Stimulated activated naive CD4-positive, alpha-beta T cell (primary cell): ENCODE measurements around the gene RAB11FIP3.
"Not testable (repeated sequence)": the region's sequence is repeated elsewhere in the genome, so short reads cannot be mapped to it uniquely, and the experiment has no call there.

Experiments
- DNase-seq, 6 experiments: peaks; one replicate each; lab custom pipeline; 2025; lab: John Stamatoyannopoulos, UW

RAB11FIP3 gene

DNA sequence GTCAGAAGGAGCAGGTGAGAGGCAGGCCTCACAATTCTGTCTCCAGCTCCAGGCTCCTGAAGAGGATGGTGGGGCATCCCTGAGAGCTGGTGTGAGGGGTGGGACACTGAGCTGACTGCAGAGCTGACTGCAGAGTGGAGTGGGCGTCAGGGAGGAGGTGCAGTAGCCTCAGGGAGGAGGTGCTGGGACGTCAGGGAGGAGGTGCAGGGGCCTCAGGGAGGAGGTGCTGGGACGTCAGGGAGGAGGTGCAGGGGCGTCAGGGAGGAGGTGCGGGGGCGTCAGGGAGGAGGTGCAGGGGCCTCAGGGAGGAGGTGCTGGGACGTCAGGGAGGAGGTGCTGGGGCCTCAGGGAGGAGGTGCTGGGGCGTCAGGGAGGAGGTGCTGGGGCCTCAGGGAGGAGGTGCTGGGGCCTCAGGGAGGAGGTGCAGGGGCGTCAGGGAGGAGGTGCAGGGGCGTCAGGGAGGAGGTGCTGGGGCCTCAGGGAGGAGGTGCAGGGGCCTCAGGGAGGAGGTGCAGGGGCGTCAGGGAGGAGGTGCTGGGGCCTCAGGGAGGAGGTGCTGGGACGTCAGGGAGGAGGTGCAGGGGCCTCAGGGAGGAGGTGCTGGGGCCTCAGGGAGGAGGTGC is 41.9 kb downstream of the RAB11FIP3 start:
- DNase-seq = not testable (repeated sequence)

DNA sequence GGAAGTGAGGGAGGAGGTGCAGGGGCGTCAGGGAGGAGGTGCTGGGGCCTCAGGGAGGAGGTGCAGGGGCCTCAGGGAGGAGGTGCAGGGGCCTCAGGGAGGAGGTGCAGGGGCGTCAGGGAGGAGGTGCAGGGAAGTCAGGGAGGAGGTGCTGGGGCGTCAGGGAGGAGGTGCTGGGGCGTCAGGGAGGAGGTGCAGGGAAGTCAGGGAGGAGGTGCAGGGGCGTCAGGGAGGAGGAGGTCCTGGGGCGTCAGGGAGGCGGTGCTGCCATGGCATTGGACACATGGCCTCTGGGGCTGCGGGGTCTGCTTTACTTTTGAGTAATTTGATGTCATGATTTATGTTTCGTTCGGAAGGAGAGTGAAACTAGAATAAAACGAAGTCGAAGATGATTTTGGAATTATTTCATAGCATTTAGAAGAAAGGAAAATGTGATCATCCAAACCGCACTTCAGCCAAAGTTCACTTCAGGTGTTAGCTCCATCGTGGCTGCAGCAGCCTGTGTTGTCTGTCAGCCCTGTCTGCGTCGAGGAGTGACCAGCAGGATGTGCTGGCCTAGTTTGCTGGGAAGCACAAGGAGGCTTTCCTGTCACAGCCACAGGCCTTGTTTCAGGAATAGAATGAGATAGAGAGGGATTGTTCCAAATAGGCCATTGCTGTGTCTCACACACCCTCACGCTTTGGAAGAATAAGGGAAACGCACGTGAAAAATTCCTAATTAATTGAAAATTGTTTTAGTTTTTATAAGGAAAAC is 42.8 kb downstream of the RAB11FIP3 start:
- DNase-seq = no peak

DNA sequence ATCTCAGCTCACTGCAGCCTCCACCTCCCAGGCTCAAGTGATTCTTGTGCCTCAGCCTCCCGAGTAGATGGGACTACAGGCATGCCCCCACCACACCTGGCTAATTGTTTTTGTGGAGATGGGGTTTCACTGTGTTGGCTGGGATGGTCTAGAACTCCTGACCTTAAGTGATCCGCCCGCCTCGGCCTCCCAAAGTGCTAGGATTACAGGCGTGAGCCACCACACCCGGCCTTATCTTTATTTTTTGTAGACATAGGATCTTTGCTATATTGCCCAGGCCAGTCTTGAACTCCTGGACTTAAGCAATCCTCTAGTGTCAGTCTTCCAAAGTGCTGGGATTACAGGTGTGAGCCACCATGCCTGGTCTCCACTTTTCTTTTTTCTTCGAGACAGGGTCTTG is 44.0 kb downstream of the RAB11FIP3 start:
- not testable (repeated sequence) for DNase-seq

DNA sequence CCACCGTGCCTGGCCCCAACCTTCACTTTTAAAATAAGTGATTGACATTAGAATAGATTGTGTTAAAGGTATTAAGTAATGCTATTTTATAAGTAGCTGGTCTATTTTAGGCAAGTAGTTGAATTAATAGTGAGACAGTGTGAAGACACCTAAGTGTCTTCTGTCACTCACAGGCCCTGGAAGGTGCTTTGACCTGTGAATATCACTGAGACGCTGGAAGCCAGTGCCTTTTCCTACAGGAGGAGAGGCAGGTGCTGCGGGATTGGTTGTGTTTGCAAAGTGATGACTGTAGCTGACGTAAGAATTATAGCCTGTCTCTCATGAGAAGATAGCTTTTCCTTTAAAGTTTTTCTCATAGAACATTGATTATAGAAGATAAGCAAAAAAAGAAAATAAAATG is 45.0 kb downstream of the RAB11FIP3 start:
- DNase-seq = no peak

DNA sequence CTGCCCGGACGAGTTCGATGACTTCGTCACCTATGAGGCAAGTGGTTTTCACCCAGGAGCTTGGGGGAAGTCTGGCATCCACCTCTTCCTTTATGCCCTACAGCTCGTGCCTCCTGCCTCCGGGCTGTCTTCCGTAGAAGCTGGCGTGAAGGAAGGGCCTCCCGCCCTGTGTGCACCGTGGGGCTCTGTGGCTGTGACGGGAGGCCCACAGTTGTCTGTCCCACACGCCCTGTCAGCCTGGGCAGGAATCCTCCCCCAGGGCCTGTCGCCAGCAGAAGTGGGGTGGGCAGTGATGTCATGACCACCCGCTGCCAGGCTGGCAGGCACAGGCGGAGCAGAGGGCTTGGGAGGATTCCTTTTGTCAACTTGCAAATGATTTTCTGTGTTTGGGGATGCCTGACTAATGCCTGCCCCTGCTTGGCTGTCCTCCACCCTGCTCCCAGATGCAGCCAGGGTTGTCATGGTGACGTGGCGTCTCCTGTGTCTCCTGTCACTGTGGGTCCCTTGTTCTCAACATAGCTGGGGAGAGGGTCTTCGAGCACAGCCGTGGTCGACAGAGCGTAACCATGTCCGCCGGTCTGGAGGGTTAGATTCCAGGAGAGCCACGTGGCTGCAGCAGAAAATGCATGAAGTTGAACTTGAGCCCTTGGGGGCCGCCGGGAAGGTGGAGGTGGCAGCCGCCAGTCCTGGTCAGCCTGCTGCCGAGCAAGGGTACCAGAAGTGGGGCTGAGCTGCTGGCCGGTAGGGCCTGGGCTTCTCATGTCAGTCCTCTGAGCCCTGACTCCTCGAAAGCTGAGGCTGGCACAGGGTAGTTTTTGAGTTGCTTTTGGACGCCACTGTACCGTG is 46.1 kb downstream of the RAB11FIP3 start:
- DNase-seq = no peak

DNA sequence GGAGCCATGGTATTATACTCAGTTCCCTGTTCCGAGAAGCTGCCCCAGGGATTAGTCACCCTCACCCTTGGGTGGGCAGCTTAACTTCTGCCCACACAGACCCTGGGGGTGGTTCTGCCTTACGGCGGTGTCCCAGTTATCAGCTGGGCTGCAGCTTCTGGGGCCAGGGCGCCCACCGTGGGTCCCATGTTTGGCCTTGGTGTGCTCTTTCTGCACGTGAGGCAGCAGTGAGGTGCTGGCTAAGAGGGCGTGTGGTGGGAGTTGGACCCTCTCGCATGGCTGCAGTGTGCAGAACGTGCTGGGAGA is 46.7 kb downstream of the RAB11FIP3 start:
- DNase-seq = no peak

DNA sequence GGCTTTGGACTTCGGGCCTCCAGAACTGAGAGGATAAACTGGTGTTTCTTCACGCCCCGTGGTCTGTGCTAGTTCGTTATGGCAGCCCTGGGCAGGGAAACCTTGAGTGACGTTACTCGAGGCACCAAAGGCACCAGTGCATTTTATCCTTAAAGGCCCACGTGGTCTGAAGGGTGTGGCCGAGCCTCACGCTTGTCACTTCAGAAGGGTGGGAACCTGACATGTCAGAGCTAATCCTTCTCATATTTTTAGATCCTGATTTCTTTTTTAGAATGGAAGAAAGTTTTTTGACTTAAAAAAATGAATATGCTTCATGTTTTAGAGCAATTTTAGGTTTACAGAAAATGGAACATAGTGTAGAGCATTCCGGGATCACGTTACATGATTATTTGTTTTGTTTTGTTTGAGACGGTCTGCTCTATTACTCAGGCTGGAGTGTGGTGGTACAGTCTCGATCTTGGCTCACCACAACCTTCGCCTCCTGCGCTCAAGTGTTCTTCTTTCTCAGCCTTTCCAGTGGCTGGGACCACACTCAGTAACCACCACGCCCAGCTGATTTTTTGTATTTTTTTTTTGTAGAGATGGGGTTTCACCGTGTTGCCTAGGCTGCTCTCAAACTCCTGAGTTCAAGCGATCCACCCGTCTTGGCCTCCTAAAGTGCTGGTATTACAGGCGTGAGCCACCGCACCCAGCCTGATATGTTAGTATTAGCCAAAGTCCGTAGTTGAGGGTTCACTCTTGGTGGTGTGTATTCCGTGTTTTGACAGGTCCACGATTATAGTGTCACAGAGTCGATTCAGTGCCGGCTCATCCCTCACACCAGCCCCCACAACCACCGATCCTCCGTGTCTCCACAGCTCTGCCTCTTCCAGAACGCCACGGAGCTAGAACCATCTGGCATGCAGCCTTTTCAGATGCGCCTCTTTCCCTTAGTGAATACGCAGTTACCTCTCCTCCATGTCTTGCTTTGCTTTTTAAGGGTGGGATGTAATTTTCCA is 47.9 kb downstream of the RAB11FIP3 start:
- no peak for DNase-seq

DNA sequence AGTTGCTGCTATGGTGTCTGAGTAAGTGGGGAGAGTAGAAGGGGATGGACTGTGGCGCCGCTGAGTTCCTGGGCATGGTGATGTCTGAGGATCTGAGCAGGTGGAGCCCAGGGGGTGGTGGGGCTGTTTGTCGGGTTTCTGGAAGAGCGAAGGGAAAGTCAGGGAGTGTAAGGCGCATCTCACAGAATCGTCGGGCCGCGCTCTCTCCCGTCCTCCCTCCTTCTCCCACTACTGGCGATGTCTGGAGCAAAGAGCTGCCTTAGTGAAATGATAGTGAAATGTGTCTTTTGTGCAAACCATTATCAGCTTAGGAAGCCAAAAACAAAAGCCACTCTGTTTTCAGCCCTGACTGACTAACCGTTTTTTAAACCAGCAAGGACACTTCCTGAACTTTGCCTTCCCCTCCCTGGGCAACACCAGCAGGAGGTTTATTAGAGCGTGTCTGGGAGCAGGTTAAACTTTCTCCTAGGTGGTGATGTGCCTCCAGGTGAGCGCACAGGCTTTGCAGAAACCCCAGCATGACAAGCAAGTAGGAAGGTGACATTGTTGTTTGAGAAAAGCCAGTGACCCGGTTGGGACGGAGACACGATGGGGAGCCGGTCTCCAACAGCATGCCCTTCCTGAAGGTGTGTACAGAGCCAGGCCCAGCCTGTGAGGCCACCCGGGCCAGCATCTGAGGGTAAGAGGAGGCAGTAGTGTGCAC is 49.1 kb downstream of the RAB11FIP3 start:
- DNase-seq = no peak

DNA sequence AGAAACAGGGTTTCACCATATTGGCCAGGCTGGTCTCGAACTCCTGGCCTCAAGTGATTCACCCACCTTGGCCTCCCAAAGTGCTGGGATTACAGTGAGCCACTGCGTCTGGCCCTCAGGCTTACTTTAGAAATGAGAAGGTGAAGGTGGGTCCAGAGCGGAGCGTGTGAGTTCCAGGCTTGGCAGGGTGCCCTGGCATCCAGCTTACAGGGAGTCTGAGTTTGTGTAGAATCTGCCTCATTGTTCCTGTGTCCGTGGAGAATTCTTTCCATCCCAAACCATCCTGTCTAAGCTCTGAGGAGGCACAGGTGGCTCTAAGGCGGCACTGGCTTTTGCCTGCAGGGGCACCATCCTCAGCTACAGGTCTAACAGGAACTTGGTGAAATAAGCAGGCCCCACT is 50.6 kb downstream of the RAB11FIP3 start:
- no peak for DNase-seq

DNA sequence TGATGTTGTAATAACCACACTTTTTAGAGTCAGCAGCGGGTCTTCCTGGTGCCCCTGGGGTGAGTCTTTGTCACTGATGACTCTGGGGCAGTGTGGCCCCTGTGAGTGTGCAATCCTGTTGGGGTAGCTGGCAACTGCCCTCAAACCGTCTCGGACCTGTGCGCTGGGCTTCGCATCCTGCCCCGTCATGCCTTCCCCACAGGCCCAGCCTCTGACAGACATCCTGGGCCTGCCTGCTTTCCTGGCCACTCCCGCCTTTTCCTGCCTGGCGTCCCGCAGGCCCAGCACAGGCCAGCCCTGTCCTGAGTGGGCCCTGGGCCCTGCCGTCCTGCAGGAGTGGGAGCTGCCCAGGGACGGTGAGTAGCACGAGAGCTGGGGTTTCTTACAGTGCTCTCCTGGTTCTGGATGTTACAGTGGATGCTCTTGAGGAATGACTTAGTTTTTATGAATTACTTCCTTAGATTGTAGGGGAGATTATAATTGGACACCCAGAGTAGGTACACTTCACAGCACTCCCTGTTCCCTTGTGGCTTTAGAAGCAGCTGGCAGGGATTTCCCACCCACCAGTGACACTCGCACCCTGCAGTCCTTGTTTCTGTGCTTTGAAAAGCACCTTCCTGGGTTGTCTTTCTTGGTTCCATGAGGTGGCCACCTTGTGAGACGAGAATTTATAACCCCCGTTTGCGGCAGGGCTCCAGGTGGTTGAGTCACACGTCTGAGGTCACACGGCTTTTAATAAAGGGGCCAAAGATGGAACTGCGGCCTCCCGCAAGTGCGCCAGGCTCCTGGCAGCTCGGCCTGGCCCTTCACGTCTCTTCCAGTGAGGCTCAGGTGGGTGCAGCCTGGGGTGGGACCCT is 52.1 kb downstream of the RAB11FIP3 start:
- DNase-seq = no peak

DNA sequence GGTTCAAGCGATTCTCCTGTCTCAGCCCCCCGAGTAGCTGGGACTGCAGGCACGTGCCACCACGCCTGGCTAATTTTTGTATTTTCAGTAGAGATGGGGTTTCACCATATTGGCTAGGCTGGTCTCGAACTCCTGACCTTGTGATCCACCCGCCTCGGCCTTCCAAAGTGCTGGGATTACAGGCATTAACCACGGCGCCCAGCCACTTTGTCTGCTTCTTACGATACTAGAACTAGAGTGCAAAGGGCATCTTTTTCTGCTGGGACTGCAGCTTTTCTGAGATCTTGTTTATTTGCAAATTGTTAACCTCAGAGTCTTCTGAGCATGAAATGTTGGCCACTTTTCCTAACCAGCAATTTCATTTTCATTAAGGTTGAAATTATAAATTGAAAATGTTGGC is 52.8 kb downstream of the RAB11FIP3 start:
- not testable (repeated sequence) for DNase-seq

DNA sequence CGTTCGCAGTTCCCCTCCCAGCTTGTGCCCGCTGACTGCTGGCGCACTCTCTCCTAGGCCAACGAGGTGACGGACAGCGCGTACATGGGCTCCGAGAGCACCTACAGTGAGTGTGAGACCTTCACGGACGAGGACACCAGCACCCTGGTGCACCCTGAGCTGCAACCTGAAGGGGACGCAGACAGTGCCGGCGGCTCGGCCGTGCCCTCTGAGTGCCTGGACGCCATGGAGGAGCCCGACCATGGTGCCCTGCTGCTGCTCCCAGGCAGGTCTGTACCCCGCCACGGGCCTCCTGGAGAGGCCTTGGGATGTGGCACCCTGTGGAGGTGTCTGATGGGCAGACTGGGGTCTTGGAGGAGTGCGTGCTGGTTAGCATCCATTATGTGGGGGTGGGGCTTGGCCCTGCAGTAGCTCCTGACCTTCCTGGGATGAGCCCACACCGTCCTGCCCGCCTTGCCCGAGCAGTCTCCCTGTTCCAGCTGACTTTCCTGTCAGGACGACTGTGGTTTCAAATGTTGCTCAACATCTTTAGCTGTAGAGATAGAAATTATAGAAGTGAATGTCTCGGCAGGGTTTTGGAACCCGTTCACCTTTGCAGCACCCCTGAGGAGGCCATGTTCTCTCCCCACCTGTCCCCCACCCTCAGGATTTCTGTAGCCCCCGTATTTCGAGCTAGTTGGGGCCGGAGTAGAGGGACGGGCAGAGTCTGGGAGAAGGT is 57.2 kb downstream of the RAB11FIP3 start:
- no peak for DNase-seq

DNA sequence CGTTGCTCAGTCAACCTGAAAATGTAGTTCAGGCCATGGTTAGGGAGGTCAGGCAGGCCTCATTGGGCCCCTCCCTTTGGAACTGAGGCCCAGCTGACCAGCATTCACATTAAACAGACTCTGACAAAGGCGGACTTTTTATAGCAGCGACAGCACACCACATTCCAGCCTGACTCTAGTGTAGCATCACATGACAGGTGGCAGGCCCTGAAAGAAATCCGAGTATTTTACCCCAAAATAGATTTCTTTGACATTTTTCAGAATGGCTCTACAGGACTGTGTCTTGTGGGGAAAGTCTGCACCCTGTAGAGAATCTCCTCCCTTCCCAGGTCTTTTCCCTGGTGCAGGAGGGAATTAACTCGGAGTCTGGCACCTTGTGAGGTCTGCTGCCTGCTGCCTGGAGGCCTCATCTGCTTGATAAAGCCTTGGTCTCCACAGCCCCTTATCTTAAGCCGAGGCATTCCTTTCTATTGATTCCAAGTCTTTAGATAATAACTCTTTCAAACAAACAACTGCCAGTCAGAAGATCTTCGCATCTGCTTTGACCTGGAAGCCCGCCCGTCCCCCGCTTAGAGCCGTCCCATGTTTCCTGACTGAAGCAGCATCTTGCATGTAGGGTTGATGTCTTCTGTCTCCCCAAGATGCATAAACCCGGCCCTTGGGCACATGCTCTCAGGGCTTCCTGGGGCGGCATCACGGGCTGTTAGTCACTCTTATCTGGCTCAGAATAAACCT is 58.1 kb downstream of the RAB11FIP3 start:
- no peak for DNase-seq

DNA sequence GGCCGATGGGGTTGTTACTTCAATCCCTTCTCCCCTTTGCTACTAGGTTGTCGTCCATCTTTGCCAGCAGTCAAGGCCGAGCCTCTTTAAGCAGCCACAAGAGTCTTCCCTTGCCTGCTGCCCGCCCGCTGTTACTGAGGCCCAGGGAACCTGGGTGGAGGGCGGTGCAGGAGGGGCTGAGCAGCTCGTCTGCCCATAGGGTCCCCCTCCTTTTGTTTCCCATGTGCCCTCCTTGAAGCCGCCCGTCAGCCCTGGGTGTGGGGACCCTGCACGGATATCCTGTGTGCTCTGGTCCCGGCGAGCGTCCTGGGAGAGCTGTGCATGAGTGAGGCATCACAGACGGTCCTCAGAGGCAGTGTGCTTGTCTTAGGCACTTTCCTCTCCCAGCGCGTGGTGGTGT is 64.2 kb downstream of the RAB11FIP3 start:
- no peak for DNase-seq

DNA sequence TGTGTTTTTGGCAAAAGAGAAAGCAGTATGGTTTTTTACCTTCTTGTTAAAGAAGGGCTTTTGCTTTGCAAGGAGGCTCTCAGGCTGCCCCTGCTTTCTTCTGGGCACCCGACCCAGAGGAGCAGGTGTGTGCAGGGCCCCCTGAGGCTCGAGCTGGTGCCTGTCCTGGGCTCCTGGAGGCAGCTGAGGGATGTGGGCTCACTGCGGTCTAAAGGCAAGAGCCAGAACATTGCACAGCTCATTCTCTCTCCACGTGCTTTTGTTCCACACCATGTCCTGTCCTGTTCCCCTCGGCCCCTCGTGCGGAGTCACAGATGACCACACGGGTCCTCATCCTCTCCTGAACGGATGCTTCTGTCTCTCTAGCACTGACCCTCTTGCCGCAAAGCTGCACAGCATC is 65.3 kb downstream of the RAB11FIP3 start:
- DNase-seq = no peak

DNA sequence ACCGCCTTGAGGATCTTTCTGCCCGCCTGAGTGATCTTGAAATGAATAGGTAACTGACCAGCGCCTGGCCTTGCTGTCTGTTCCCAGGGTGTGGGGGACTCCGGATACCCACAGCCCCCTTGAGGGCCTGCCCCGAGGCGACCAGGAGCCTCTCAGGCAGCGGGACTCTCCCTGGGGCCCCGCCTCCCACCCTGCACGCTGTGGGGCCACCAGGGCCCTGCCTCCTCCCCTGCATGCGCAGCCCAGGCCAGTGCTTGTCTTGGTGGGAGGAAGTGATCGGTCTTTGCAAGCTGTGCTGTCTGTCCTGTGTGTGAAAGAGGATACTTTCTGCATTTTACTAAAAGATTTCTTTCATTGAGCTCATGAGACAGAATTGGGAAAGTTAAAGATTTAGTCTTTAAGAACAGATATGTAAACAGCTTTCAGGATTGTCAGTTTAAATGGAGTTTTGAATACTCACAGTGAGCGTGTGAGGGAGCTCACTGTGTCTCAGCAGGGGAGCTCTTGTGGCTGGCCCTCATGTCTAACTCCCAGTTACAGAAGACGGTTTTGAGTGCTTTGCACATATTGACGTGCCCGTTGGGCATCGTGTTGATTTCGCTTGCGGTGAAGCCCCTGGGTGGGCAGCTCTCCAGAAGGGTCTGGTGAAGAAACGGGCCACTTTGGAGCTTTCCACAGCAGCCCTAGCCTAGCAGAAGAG is 65.9 kb downstream of the RAB11FIP3 start:
- DNase-seq = no peak

DNA sequence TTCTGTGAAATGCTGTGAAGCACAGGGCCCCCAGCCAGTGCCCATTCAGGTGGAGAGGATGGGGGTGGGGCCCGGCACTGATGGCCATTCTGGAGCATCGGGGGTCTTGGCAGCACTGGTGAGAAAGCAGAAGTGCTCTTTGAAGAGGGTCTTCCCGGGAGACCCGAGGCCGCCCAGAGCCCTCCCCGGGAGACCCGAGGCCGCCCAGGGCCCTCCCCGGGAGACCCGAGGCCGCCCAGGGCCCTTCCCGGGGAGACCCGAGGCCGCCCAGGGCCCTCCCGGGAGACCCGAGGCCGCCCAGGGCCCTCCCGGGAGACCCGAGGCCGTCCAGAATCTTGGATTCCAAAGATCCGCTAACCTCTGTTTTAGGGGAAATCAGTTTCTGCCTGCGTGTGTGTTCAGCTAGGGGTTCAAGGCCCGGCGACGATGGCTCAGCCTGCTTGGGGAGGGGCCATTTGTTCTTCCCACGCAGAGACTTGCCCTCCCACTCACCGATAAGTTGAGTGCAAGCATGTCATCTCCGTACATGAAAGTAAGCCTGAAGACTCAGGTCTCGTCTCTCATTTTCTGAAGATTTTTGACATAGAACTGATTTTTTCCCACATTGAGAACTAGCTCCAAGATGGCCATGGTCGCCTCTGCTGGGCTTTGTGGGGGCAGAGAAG is 66.9 kb downstream of the RAB11FIP3 start:
- no peak for DNase-seq

DNA sequence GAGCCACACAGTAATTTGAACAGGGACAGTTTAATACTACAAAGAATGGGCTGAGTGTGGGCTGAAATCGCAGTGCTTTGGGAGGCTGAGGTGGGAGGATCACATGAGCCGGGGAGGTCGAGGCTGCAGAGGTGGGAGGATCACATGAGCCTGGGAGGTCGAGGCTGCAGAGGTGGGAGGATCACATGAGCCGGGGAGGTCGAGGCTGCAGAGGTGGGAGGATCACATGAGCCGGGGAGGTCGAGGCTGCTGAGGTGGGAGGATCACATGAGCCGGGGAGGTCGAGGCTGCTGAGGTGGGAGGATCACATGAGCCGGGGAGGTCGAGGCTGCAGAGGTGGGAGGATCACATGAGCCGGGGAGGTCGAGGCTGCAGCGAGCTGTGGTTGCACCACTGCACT is 69.2 kb downstream of the RAB11FIP3 start:
- not testable (repeated sequence) for DNase-seq
